Right lobe of liver (tissue), 6 donors: ENCODE data around the gene PTGS1. TPM values are rescaled to one million over a fixed set of nuclear protein-coding genes. Genes with fewer than 3 reads are reported as not detected.

Experiments used
- ATAC-seq, 4 donors: fragments of 200-7000 bp; cut with Tn5 transposase; one replicate each; pipeline ENCODE4 v1.9.1; 2020; ENCODE audit warnings: mild to moderate bottlenecking in 4 of 4, moderate library complexity in 4 of 4
- DNase-seq, 3 donors: peaks; one replicate each; pipeline ENCODE4 v3.0.0-alpha.2; 2020
- H3K27ac ChIP-seq, 3 donors: fragments of 200-600 bp; one replicate each; pipeline ENCODE4 v1.8.0; 2022
- H3K27me3 ChIP-seq, 2 donors: fragments of 200-600 bp; one replicate each; pipeline ENCODE4 v1.8.0; 2022
- H3K36me3 ChIP-seq, 4 donors: fragments of 200-600 bp; sonication (generic) in 1 of 4; one replicate each; pipeline versions ENCODE4 v1.5.1 to v1.8.0; 2017 to 2022; ENCODE audit warnings: control low read depth in 1 of 4
- H3K4me1 ChIP-seq, 4 donors: fragments of 200-600 bp; sonication (generic) in 1 of 4; one replicate each; pipeline versions ENCODE4 v1.5.1 to v1.8.0; 2017 to 2022; ENCODE audit warnings: control low read depth in 1 of 4
- H3K4me3 ChIP-seq, 3 donors: fragments of 200-600 bp; one replicate each; pipeline ENCODE4 v1.8.0; 2022
- H3K9me3 ChIP-seq, 4 donors: fragments of 200-600 bp; sonication (generic) in 1 of 4; one replicate each; pipeline versions ENCODE4 v1.5.1 to v1.8.0; 2017 to 2022; ENCODE audit warnings: control low read depth in 1 of 4
- CTCF ChIP-seq, 4 donors: fragments of 200-600 bp in 3 of 4; fragments of 450-650 bp in 1 of 4; IDR thresholded peaks; one replicate each; pipeline versions ENCODE4 v1.5.1 to v1.8.0; 2016 to 2022; ENCODE audit warnings: antibody characterized with exemption in 4 of 4, mild to moderate bottlenecking in 2 of 4
- POLR2A ChIP-seq: fragments of 450-650 bp; IDR thresholded peaks from one replicate; pipeline ENCODE4 v1.6.1; 2017; ENCODE audit warnings: antibody characterized with exemption, mild to moderate bottlenecking
- WGBS: methylation state at CpG from one replicate; pipeline ENCODE4 v1.1.6; 2018; ENCODE audit warnings: low coverage, low lambda C conversion rate; ENCODE audit not compliant: insufficient coverage; ENCODE audit errors: missing lambda C conversion rate; 5-methylcytosine and 5-hydroxymethylcytosine counted together
- intact Hi-C, 2 donors: fragments of 100-400 bp; cut with DNase I; formaldehyde crosslinking; loops; one replicate each; pipeline versions ENCODE4 v1.11.2 to v1.14.1; 2022
- total RNA-seq, 6 experiments: library from RNA; depleted of rRNA in 2 of 6; stranded (reverse); fragments of >200 nt in 2 of 6; fragmentation: NEBNext Ultra II Directional in 3 of 6; extraction: Animal tissue kit (Norgen Biotek cat#: 25700) in 3 of 6; gene quantifications; one replicate each; pipeline versions ENCODE4 v1.1.0 to v1.2.4, GENCODE V29; 2016 to 2023
- donor health status: DM: no; HTN: yes; CAD: no.
- donor health status: DM: no; HTN: no; CAD: no.
- donor health status: DM: no; HTN: no; CAD: no.
- donor health status: DM: no; HTN: yes; CAD: no.
- donor health status: DM: no; HTN: yes; CAD: no.

The PTGS1 gene
- total RNA-seq, 6 experiments from 2014 or later: 1.7 to 3.6 (median 2.4) TPM

GRCh38 chr9:122393284-122393983, 22.6 kb downstream of the PTGS1 start:
- Histone ChIP-seq H3K4me1 (no peaks in the 10 kb centered on the region), H3K27me3 (no peaks in the 10 kb centered on the region), H3K27ac (no peak overlapping the region), H3K9me3 (no peaks in the 10 kb centered on the region), H3K4me3 (no peak overlapping the region), H3K36me3 (no peaks in the 10 kb centered on the region)
- no peak for ATAC-seq
- intact Hi-C loops: no loop called here
- WGBS: 48% methylated on average over 4 of the region's 8 CpGs
- no peak for DNase-seq
- TF ChIP-seq POLR2A (no peak), CTCF (IDR thresholded peaks at IDR 0.05) (no peak)

GRCh38 chr9:122394265-122395125, 23.7 kb downstream of the PTGS1 start:
- Histone ChIP-seq H3K36me3 (no peaks in the 10 kb centered on the region), H3K4me3 (no peak overlapping the region), H3K27me3 (no peaks in the 10 kb centered on the region), H3K27ac (no peak overlapping the region), H3K4me1 (no peaks in the 10 kb centered on the region), H3K9me3 (no peaks in the 10 kb centered on the region)
- DNase-seq (no peak), ATAC-seq (peak in 3 of 4 donors; percentile 27 to 41 (median 41))
- 42% methylated on average over 9 of the region's 9 CpGs for WGBS
- intact Hi-C loops: no loop called here
- TF ChIP-seq POLR2A: no peak
- TF ChIP-seq CTCF (IDR thresholded peaks at IDR 0.05): no peak

- no peaks in the 10 kb centered on the region for H3K4me1 ChIP-seq
- WGBS: 48% methylated on average over 2 of the region's 2 CpGs
- DNase-seq (no peak), ATAC-seq (no peak)
- H3K27ac ChIP-seq: no peak overlapping the region
- no peaks in the 10 kb centered on the region for H3K9me3 ChIP-seq
- no peaks in the 10 kb centered on the region for H3K36me3 ChIP-seq
- intact Hi-C loops: no loop called here
- no peak overlapping the region for H3K4me3 ChIP-seq
- TF ChIP-seq CTCF (IDR thresholded peaks at IDR 0.05): no peak
- no peak for TF ChIP-seq POLR2A
- no peaks in the 10 kb centered on the region for H3K27me3 ChIP-seq
Observed at GRCh38 chr9:122396614-122397148, 25.9 kb downstream of the PTGS1 start.

GRCh38 chr9:122397749-122398148, 26.9 kb downstream of the PTGS1 start:
- intact Hi-C loops: no loop called here
- WGBS: no CpG with 5 or more reads among the region's 2 CpGs

More at GRCh38 chr9:122397749-122398148, 26.9 kb downstream of the PTGS1 start:
- TF ChIP-seq CTCF (IDR thresholded peaks at IDR 0.05) (no peak), POLR2A (no peak)
- H3K9me3 ChIP-seq: no peaks in the 10 kb centered on the region
- no peak for ATAC-seq
- DNase-seq: no peak
- no peak overlapping the region for H3K4me3 ChIP-seq
- no peak overlapping the region for H3K27ac ChIP-seq
- H3K4me1 ChIP-seq: no peaks in the 10 kb centered on the region
- no peaks in the 10 kb centered on the region for H3K36me3 ChIP-seq
- no peaks in the 10 kb centered on the region for H3K27me3 ChIP-seq
